CD4-positive, alpha-beta T cell treated with Interleukin-2 at 100 ng/mL for 4 hours (primary cell): Measurements from ENCODE around the gene RPN2.
A peak's percentile ranks its signal among the peaks of the same experiment; 100 is the strongest.
"Not testable (repeated sequence)": the region's sequence is repeated elsewhere in the genome, so short reads cannot be mapped to it uniquely, and the experiment has no call there.

Source experiments
- DNase-seq: peaks from one replicate; pipeline ENCODE4 v3.0.0-alpha.2; 2020; ENCODE audit warnings: low spot score

RPN2 gene

GRCh38 chr20:37178839-37179682, at the start of gene RPN2, which contains the start of gene MROH8:
RPN2 (plus strand) TSS chr20:37179330; CDS start chr20:37179357, 27 bp downstream.
MROH8 (minus strand) TSS chr20:37179548.
- peak; percentile 97 for DNase-seq

GRCh38 chr20:37131486-37131885, 47.6 kb upstream of the RPN2 start:
- no peak for DNase-seq

- DNase-seq: no peak
Measured at GRCh38 chr20:37133952-37134351, 45.2 kb upstream of the RPN2 start.

- DNase-seq: no peak
Measured at GRCh38 chr20:37137547-37137946, 41.6 kb upstream of the RPN2 start.

DNA sequence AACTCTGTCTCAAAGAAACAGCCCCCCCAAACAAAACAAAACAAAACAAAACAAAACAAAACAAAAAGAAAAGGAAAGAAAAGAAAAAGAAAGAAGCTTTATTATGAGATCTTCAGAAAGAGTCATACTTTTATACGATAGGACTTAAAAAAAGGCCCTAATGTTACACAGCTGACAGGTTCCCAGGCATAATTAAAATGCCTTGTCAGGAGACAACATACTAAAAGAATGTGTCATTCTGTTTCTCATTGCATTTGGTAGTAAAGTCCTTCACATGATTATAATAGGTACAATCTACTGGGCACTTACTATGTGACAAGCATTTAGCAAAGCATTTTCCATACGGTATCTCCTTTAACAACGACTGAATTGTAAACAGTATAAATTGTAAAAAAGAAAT, 36.4 kb upstream of the RPN2 start:
- no peak for DNase-seq

DNA sequence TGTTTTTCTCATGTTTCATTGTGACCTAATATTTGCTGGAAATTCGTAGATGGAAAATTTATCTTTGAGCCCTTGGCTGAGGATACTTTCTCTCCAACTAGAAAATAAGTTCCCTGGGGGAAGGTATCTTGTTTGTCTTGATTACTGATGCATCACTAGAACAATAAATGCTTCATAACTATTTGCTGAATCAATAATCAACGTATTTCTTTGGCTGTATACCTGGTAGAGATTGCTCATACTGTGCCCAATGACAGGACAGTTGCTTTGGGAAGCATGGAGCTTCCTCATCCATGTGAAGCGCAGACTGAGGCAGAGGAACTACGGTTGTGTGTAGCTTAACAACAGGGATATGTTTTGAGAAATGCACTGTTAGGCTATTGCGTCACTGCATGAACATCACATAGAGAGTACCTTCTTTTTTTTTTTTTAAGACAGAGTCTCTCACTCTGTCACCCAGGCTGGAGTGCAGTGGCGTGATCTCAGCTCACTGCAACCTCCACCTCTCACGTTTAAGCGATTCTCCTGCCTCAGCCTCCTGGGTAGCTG, 34.2 kb upstream of the RPN2 start:
- no peak for DNase-seq

- no peak for DNase-seq
Measured at GRCh38 chr20:37147250-37147649, 31.9 kb upstream of the RPN2 start.

DNA sequence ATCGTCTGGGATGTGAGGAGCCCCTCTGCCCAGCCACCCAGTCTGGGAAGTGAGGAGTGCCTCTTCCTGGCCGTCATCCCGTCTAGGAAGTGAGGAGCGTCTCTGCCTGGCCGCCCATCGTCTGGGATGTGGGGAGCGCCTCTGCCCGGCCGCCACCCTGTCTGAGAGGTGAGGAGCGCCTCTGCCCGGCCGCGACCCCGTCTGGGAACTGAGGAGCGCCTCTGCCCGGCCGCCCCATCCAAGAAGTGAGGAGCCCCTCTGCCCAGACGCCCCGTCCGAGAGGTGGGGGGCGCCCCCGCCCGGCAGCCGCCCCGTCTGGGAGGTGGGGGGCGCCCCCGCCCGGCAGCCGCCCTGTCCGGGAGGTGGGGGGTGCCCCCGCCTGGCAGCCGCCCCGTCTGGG, 28.3 kb upstream of the RPN2 start:
- not testable (repeated sequence) for DNase-seq

DNA sequence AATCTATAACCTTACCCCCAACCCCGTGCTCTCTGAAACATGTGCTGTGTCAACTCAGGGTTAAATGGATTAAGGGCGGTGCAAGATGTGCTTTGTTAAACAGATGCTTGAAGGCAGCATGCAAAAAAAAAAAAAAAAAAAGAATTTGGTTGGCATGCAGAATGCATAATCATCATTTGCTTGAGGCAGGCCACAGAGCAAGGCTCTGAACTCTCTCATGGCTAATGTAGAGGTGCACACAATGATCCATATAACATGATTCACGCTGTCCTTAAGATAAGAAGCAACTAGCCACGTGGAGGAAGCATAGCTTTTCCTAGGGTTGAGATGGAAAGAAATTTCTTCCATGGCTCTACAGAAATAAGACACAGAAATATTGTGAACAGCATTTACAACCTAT, 27.6 kb upstream of the RPN2 start:
- no peak for DNase-seq

DNA sequence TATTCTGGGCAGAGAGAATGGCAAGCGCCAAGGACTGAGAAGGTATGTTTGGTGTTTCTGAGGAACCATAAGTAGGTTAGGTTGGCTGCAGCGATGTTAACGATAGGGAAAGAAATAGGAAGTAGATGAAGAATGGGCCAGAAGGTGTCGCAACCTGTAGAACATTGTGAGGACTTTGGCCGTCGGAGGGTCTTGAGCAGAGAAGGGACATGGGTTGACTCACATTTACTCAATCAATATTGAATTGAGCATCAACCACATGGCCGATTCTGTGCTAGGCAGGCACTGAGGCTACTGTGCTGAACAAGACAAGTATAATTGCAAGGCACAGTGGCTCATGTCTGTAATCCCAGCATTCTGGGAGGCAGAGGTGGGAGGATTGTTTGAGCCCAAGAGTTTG, 26.8 kb upstream of the RPN2 start:
- DNase-seq: no peak

GRCh38 chr20:37154684-37155298, 24.3 kb upstream of the RPN2 start:
- DNase-seq: no peak

DNA sequence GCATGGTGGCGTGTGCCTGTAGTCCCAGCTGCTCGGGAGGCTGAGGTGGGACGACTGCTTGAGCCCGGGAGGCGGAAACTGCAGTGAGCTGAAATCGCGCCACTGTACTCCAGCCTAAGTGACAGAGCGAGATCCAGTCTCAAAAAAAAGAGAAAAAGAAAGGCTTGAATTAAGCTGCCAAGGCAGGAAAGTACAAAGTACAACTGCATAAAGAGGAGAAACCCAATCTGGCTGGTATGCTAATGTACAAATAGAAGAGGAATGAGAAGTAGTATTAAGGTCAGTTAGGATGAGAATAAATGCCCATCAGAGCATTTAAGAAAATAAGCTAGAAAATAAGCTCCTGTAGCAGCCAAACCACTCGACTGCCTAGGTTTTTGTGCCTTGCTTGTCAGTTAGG, 23.1 kb upstream of the RPN2 start:
- DNase-seq: no peak

- no peak for DNase-seq
Measured at GRCh38 chr20:37158248-37158647, 20.9 kb upstream of the RPN2 start.

- DNase-seq: no peak
Measured at GRCh38 chr20:37160683-37161082, 18.4 kb upstream of the RPN2 start.

- DNase-seq: no peak
Measured at GRCh38 chr20:37161830-37162549, 17.1 kb upstream of the RPN2 start.

- no peak for DNase-seq
Measured at GRCh38 chr20:37162646-37163045, 16.5 kb upstream of the RPN2 start.

DNA sequence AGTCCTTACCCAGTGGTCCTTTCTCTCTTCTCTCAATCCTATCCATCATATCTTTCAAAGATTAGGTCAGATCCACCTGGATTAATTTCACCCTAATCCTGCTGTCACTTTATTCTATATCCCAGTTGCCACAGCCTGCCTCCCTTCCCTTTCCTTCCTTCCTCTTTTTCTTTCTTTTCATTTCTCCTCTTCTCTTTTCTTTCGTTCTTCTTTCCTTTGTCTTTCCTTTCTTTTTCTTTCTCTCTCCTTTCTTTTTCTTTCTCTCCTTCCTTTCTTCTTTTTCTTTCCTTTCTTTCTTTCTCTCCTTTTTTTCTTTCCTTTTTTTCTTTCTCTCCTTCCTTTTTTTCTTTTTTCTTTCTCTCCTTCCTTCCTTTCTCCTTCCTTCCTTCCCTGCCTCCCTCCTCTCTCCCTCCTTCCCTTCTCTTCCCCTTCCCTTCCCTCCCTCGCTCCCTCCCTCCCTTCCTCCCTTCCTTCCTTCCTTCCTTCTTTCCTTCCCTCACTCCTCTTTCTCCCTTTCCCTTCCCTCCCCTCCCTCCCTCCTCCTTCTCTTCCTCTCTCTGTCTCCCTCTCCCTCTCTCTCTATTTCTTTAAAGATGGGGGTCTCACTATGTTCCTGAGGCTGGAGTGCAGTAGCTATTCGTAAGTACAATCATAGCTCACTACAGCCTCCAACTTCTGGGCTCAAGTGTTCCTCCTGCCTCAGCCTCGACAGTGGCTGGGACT, 15.1 kb upstream of the RPN2 start:
- DNase-seq: no peak

DNA sequence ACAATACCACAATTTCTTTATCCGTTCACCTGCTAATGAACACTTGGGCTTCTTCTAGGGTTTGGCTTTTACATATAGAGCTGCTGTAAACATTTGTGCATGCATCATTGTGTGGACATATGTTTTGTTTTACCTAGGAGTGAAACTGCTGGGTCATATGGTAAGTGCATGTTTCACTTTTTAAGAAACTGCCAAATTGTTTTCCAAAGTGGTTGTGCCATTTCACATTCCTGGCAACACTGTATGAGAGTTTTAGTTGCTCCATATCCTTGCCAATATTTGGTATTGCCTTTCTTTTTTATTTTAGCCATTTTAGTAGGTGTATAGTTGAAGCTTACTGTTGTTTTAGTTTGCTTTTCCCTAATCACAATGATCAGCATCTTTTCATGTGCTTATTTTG, 14.1 kb upstream of the RPN2 start:
- DNase-seq: no peak

- no peak for DNase-seq
Measured at GRCh38 chr20:37166867-37167266, 12.3 kb upstream of the RPN2 start.

GRCh38 chr20:37172836-37173235, 6.3 kb upstream of the RPN2 start:
- no peak for DNase-seq

- DNase-seq: no peak
Measured at GRCh38 chr20:37179683-37180524, 774 bp downstream of the RPN2 start.
